A673 (cell line): ENCODE data around the gene OTOP3. TPM values are rescaled to one million over a fixed set of nuclear protein-coding genes. Genes with fewer than 3 reads are reported as not detected.
"Not testable (repeated sequence)": the region's sequence is repeated elsewhere in the genome, so short reads cannot be mapped to it uniquely, and the experiment has no call there.

Experiments used
- BruUV-seq: library from RNA; stranded (reverse); fragments of 400-500 nt; replicated peaks from 2 replicates; lab custom pipeline; 2021; lab: Mats Ljungman, UMichigan
- CTCF ChIA-PET: fragments of 300-600 bp; sonication (Branson Sonifier 250); formaldehyde crosslinking; loops from one replicate; lab custom pipeline; 2022; ENCODE audit warnings: antibody characterized with exemption; lab: Charles Lee
- POLR2A ChIA-PET: fragments of 300-600 bp; sonication (Branson Sonifier 250); formaldehyde crosslinking; loops from one replicate; lab custom pipeline; 2022; ENCODE audit warnings: antibody characterized with exemption; ENCODE audit not compliant: low non-redundant PET; lab: Charles Lee
- DNase-seq: peaks from one replicate; pipeline ENCODE4 v3.0.0-alpha.2; 2015; ENCODE audit warnings: low spot score
- H3K27ac ChIP-seq: fragments of 200-600 bp; sonication (generic); 2 replicates; pipeline ENCODE4 v1.5.1; 2016; ENCODE audit warnings: mixed run types, low read depth, mild to moderate bottlenecking, mixed read lengths, antibody characterized with exemption, low read length; ENCODE audit not compliant: poor library complexity, severe bottlenecking
- H3K27me3 ChIP-seq: fragments of 200-600 bp; sonication (generic); replicated peaks from 2 replicates; pipeline ENCODE4 v1.6.1; 2017; ENCODE audit warnings: mixed run types, low read depth, mild to moderate bottlenecking, mixed read lengths, antibody characterized with exemption, low read length; ENCODE audit not compliant: insufficient read depth, poor library complexity
- H3K36me3 ChIP-seq: fragments of 200-600 bp; sonication (generic); 2 replicates; pipeline ENCODE4 v1.6.1; 2016; ENCODE audit warnings: mixed run types, mild to moderate bottlenecking, mixed read lengths, antibody characterized with exemption, low read length; ENCODE audit not compliant: insufficient read depth, poor library complexity, severe bottlenecking
- H3K4me1 ChIP-seq: fragments of 200-600 bp; sonication (generic); 2 replicates; pipeline ENCODE4 v1.6.1; 2017; ENCODE audit warnings: mixed run types, mild to moderate bottlenecking, mixed read lengths, antibody characterized with exemption, low read length; ENCODE audit not compliant: insufficient read depth, poor library complexity, severe bottlenecking
- H3K4me3 ChIP-seq: fragments of 200-600 bp; sonication (generic); 2 replicates; pipeline ENCODE4 v1.5.1; 2016; ENCODE audit warnings: low read depth, mixed run types, mild to moderate bottlenecking, mixed read lengths, low read length; ENCODE audit not compliant: poor library complexity, severe bottlenecking
- H3K9me3 ChIP-seq: fragments of 200-600 bp; sonication (generic); 2 replicates; pipeline ENCODE4 v1.6.1; 2016; ENCODE audit warnings: mixed run types, low read depth, mild to moderate bottlenecking, mixed read lengths, antibody characterized with exemption, low read length; ENCODE audit not compliant: poor library complexity, severe bottlenecking
- EZH2 ChIP-seq: fragments of 200-600 bp; sonication (generic); IDR thresholded peaks from 2 replicates; pipeline ENCODE4 v1.6.1; 2017; ENCODE audit warnings: borderline replicate concordance, low read depth, mild to moderate bottlenecking, mixed read lengths, antibody characterized with exemption, low read length; ENCODE audit not compliant: poor library complexity, severe bottlenecking
- intact Hi-C: fragments of 100-400 bp; cut with micrococcal nuclease; formaldehyde crosslinking; loops from one replicate; pipeline ENCODE4 v1.10.0; 2022; ENCODE audit not compliant: unreplicated experiment
- total RNA-seq: library from RNA; stranded (reverse); gene quantifications from 2 replicates; pipeline ENCODE4 v1.2.3, GENCODE V29; 2021
- TF ChIP-seq, protein P1 (sequence below): fragments of 300-800, 200-600 bp; sonication (generic); conservative IDR thresholded peaks from 2 replicates; pipeline ENCODE4 v1.5.1; 2017; ENCODE audit warnings: low read depth, mild to moderate bottlenecking, antibody characterized with exemption, low read length, moderate library complexity, mixed read lengths

The OTOP3 gene
- total RNA-seq, 1 experiment from 2014 or later: not detected

DNA sequence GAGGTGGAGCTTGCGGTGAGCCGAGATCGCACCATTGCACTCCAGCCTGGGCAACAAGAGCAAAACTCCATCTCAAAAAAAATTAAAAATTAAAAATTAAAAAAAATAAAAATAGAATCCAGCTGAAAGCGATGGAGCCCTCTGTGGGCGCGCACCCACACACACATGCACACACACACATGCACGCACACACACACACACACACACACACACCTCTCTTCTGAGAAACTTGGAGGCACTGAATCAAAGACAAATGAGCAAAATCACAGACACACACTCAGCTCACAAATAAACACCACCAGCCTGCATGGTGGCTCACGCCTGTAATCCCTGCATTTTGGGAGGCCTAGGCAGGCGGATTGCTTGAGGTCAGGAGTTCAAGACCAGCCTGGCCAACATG, 32.7 kb upstream of the OTOP3 start:
- ChIA-PET POLR2A (no interaction called here), CTCF (no interaction called here)
- Histone ChIP-seq H3K27me3 (peaks cover 22% of the 10 kb centered on the region), H3K4me1 (no peaks in the 10 kb centered on the region), H3K27ac (no peak overlapping the region), H3K9me3 (no peaks in the 10 kb centered on the region), H3K4me3 (no peak overlapping the region), H3K36me3 (no peaks in the 10 kb centered on the region)
- BruUV-seq: no TSS peak
- intact Hi-C loops: no loop called here
- TF ChIP-seq, protein P1, sequence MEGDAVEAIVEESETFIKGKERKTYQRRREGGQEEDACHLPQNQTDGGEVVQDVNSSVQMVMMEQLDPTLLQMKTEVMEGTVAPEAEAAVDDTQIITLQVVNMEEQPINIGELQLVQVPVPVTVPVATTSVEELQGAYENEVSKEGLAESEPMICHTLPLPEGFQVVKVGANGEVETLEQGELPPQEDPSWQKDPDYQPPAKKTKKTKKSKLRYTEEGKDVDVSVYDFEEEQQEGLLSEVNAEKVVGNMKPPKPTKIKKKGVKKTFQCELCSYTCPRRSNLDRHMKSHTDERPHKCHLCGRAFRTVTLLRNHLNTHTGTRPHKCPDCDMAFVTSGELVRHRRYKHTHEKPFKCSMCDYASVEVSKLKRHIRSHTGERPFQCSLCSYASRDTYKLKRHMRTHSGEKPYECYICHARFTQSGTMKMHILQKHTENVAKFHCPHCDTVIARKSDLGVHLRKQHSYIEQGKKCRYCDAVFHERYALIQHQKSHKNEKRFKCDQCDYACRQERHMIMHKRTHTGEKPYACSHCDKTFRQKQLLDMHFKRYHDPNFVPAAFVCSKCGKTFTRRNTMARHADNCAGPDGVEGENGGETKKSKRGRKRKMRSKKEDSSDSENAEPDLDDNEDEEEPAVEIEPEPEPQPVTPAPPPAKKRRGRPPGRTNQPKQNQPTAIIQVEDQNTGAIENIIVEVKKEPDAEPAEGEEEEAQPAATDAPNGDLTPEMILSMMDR: no peak
- TF ChIP-seq EZH2: no peak
- no peak for DNase-seq

GRCh38 chr17:74903671-74904070, 32.0 kb upstream of the OTOP3 start:
- CTCF ChIA-PET: no interaction called here
- Histone ChIP-seq H3K9me3 (no peaks in the 10 kb centered on the region), H3K4me3 (no peak overlapping the region), H3K36me3 (no peaks in the 10 kb centered on the region), H3K4me1 (no peaks in the 10 kb centered on the region), H3K27me3 (peaks cover 20% of the 10 kb centered on the region), H3K27ac (no peak overlapping the region)
- BruUV-seq: no TSS peak
- POLR2A ChIA-PET: no interaction called here
- intact Hi-C loops: no loop called here
- DNase-seq: no peak
- TF ChIP-seq EZH2: no peak
- TF ChIP-seq, protein P1: no peak

DNA sequence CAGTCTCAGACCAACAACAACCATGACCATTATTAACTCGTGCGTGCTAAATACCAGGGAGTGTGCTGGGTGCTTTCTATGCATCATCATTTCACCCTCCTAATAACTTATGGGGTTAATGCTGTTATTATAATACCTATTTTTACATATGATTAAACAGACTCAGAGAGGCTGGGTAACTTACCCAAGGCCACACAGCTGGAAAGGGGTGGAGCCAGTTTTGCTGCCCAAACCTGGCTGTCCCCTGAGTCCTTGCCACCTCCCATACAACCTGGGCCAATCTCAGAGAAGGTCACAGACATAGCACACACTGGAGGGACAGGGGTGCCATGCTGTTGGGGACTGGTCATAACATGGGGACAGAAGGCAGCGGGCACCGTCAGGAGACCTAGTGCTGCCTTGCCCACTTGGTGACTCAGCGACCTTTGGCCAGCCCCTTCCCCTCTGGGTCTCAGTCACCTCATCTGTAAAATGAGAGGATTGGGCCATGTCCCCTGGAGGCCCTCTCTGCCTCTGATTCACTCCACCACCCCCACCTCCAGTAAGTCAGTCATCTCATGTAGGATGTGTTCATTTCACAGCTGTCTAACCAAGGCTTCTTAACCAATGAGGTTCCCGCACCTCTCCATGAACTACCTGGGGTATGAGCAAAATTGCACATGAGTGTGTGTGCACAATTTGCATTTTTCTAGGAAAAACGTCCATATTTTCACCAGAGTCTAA, 30.9 kb upstream of the OTOP3 start:
- DNase-seq: no peak
- BruUV-seq: no TSS peak
- Histone ChIP-seq H3K9me3 (no peaks in the 10 kb centered on the region), H3K36me3 (no peaks in the 10 kb centered on the region), H3K4me3 (no peak overlapping the region), H3K27me3 (peaks cover 18% of the 10 kb centered on the region), H3K27ac (no peak overlapping the region), H3K4me1 (no peaks in the 10 kb centered on the region)
- TF ChIP-seq EZH2: no peak
- TF ChIP-seq, protein P1: no peak
- ChIA-PET POLR2A (no interaction called here), CTCF (no interaction called here)
- intact Hi-C loops: no loop called here

GRCh38 chr17:74906214-74906793, 29.4 kb upstream of the OTOP3 start:
- DNase-seq, H3K9me3 ChIP-seq, H3K36me3 ChIP-seq, H3K4me1 ChIP-seq, intact Hi-C loops, H3K27ac ChIP-seq, BruUV-seq, H3K4me3 ChIP-seq: not testable (repeated sequence)
- ChIA-PET CTCF (interaction anchor here (0.5 to 0.7 kb wide), 2 partner anchors 51 to 271 kb away, joined by 4 to 10 read pairs; no protein-coding TSS in a partner anchor), POLR2A (interaction anchor here (0.6 to 0.7 kb wide), 2 partner anchors 56 to 134 kb away, joined by 9 to 14 read pairs; no protein-coding TSS in a partner anchor)
- peaks cover 12% of the 10 kb centered on the region for H3K27me3 ChIP-seq
